Heart left ventricle (tissue), 16 donors: ENCODE measurements around the gene LENG9. TPM values are rescaled to one million over a fixed set of nuclear protein-coding genes. Genes with fewer than 3 reads are reported as not detected.

Experiments
- ATAC-seq, 4 donors: fragments of 200-7000 bp; cut with Tn5 transposase; one replicate each; pipeline ENCODE4 v1.9.1; 2020 to 2022; ENCODE audit warnings: moderate library complexity in 4 of 4, mild to moderate bottlenecking in 3 of 4, moderate number of reproducible peaks in 1 of 4
- DNase-seq, 5 donors: peaks; one replicate each; pipeline ENCODE4 v3.0.0-alpha.2; 2020
- H3K27ac ChIP-seq, 12 donors: fragments of 200-600 bp; sonication (generic) in 4 of 12; one replicate each; pipeline versions ENCODE4 v1.5.0 to v1.8.0; 2016 to 2022; ENCODE audit warnings: mild to moderate bottlenecking in 2 of 12
- H3K27me3 ChIP-seq, 9 donors: fragments of 200-600 bp; sonication (generic) in 2 of 9; one replicate each; pipeline versions ENCODE4 v1.5.1 to v1.8.0; 2016 to 2022; ENCODE audit warnings: mild to moderate bottlenecking in 3 of 9
- H3K36me3 ChIP-seq, 9 donors: fragments of 200-600 bp; sonication (generic) in 2 of 9; one replicate each; pipeline versions ENCODE4 v1.5.0 to v1.8.0; 2018 to 2022; ENCODE audit warnings: mild to moderate bottlenecking in 2 of 9
- H3K4me1 ChIP-seq, 12 donors: fragments of 200-600 bp; sonication (generic) in 4 of 12; one replicate each; pipeline versions ENCODE4 v1.5.0 to v1.8.0; 2016 to 2022; ENCODE audit warnings: mild to moderate bottlenecking in 3 of 12
- H3K4me3 ChIP-seq, 12 donors: fragments of 200-600 bp; sonication (generic) in 4 of 12; one replicate each; pipeline versions ENCODE4 v1.5.0 to v1.8.0; 2017 to 2022; ENCODE audit warnings: mild to moderate bottlenecking in 9 of 12, moderate library complexity in 4 of 12
- H3K9me3 ChIP-seq, 12 donors: fragments of 200-600 bp; sonication (generic) in 4 of 12; one replicate each; pipeline versions ENCODE4 v1.5.0 to v1.8.0; 2016 to 2022; ENCODE audit warnings: mild to moderate bottlenecking in 1 of 12
- CTCF ChIP-seq, 12 donors: fragments of 200-600 bp; sonication (generic) in 4 of 12; IDR thresholded peaks; one replicate each; pipeline versions ENCODE4 v1.5.0 to v1.8.0; 2018 to 2022; ENCODE audit warnings: antibody characterized with exemption in 12 of 12, mild to moderate bottlenecking in 5 of 12
- POLR2A ChIP-seq, 2 donors: fragments of 450-650 bp; IDR thresholded peaks; one replicate each; pipeline ENCODE4 v1.6.1; 2017; ENCODE audit warnings: antibody characterized with exemption in 2 of 2, mild to moderate bottlenecking in 2 of 2, moderate library complexity in 2 of 2
- WGBS, 4 donors: extraction: QIAGEN DNeasy Blood & Tissue Kit in 2 of 4; methylation state at CpG; one replicate each; pipeline versions ENCODE4 v1.1.5 to v1.1.7; 2013 to 2018; 5-methylcytosine and 5-hydroxymethylcytosine counted together
- intact Hi-C, 10 donors: fragments of 100-400 bp; cut with DNase I; formaldehyde crosslinking; loops; one replicate each; pipeline versions ENCODE4 v1.11.1 to v1.14.2; 2022
- polyA plus RNA-seq, 2 donors: library from polyadenylated mRNA; stranded (reverse); fragments of 200-250 nt; gene quantifications; one replicate each; pipeline ENCODE4 v1.2.3, GENCODE V29; 2013
- total RNA-seq, 9 donors: library from RNA; depleted of rRNA in 2 of 9; stranded (reverse); fragments of >200 nt in 2 of 9; fragmentation: NEBNext Ultra II Directional in 3 of 9; extraction: Animal tissue kit (Norgen Biotek cat#: 25700) in 3 of 9; gene quantifications; one replicate each; pipeline versions ENCODE4 v1.1.0 to v1.2.4, GENCODE V29; 2016 to 2023
- donor health status: ischemic (EF 13 %, LVEDD 7.1; RV severe dilation, severe dysfunction).
- donor health status: healthy with polysubstance abuse.
- donor health status: DM: no; HTN: yes; CAD: no.
- donor health status: DM: no; HTN: no; CAD: no.
- donor health status: ischemic (EF 25% LVEDD 6.9; RV normal size, moderate dysfunction).
- donor health status: ischemic (EF 25% LVEDD 5.7; RV mildly dilated, moderate dysfunction).
- donor health status: healthy.
- donor health status: DM: yes; HTN: yes; CAD: no.
- donor health status: ischemic (EF 35%, LVEDD 5.7; RV mildly dilated, moderate dysfunction).
- donor health status: nonischemic (EF 11% LVEDD 7.7; RV severe dilation, severe dysfunction).
- donor health status: DM: yes; HTN: yes; CAD: no.
- donor health status: PGD.
- donor health status: ischemic (EF 29% LVEDD 5.4; RV normal size, mild dysfunction).
- donor health status: nonischemic (EF 23%, LVEDD 6.1; RV moderate dilation, normal function).

Gene LENG9
- total and polyA plus RNA-seq, 11 donors: 1.4 to 4.1 (median 2.1) TPM

- intact Hi-C loops: no loop called here
These were observed 41.4 kb downstream of the LENG9 start for GRCh38 chr19:54422136-54422535.

GRCh38 chr19:54421521-54421920 lies 42.1 kb downstream of the LENG9 start:
- H3K27me3 ChIP-seq: peaks cover 15 to 85% (median 42%) of the 10 kb centered on the region in 9 donors
- WGBS, 4 donors: 75 to 80% (median 78%) methylated on average over 3 to 7 of the region's 7 CpGs
- H3K4me1 ChIP-seq: peaks cover 0 to 32% (median 11%) of the 10 kb centered on the region in 12 donors
- no peaks in the 10 kb centered on the region for H3K36me3 ChIP-seq
- TF ChIP-seq POLR2A (IDR thresholded peaks at IDR 0.05) (no peak), CTCF (IDR thresholded peaks at IDR 0.05) (no peak)
- DNase-seq (no peak), ATAC-seq (no peak)
- H3K9me3 ChIP-seq: no peaks in the 10 kb centered on the region
- H3K4me3 ChIP-seq: no peak overlapping the region
- H3K27ac ChIP-seq: peak overlapping the region in 8 of 12 donors; percentile 11 to 84 (median 60)
- intact Hi-C loops: no loop called here

More at GRCh38 chr19:54422136-54422535, 41.4 kb downstream of the LENG9 start:
- no peaks in the 10 kb centered on the region for H3K36me3 ChIP-seq
- ATAC-seq (no peak), DNase-seq (no peak)
- no peaks in the 10 kb centered on the region for H3K9me3 ChIP-seq
- peaks cover 11 to 83% (median 36%) of the 10 kb centered on the region in 9 donors for H3K27me3 ChIP-seq
- H3K27ac ChIP-seq: no peak overlapping the region
- peaks cover 0 to 27% (median 11%) of the 10 kb centered on the region in 12 donors for H3K4me1 ChIP-seq
- WGBS, 4 donors: 61 to 77% (median 64%) methylated on average over 13 to 20 of the region's 20 CpGs
- TF ChIP-seq CTCF (IDR thresholded peaks at IDR 0.05) (no peak), POLR2A (IDR thresholded peaks at IDR 0.05) (no peak)
- H3K4me3 ChIP-seq: no peak overlapping the region

DNA sequence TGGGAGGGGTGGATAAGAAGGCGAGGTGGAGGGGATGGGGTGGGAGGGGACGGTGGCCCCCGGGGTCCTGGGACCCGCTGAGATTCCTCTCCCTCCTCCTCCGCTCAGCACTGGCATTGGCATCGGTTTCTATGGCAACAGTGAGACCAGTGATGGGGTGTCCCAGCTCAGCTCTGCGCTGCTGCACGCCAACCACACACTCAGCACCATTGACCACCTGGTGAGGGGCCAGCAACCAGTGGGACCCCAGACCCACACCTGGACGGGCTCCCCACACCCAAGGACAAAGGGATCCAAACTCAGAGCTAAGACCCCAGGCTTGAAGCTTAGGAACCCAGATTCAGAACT lies 42.4 kb downstream of the LENG9 start:
- Histone ChIP-seq H3K27ac (peak overlapping the region in 8 of 12 donors; percentile 11 to 84 (median 60)), H3K27me3 (peaks cover 18 to 85% (median 42%) of the 10 kb centered on the region in 9 donors), H3K9me3 (no peaks in the 10 kb centered on the region), H3K4me3 (peak overlapping the region in 1 of 12 donors; percentile 15), H3K36me3 (no peaks in the 10 kb centered on the region), H3K4me1 (peaks cover 0 to 33% (median 11%) of the 10 kb centered on the region in 12 donors)
- intact Hi-C loops: no loop called here
- no peak for DNase-seq
- WGBS, 4 donors: 22 to 28% (median 27%) methylated on average over 6 to 9 of the region's 9 CpGs
- no peak for ATAC-seq
- TF ChIP-seq POLR2A (IDR thresholded peaks at IDR 0.05) (no peak), CTCF (IDR thresholded peaks at IDR 0.05) (no peak)

DNA sequence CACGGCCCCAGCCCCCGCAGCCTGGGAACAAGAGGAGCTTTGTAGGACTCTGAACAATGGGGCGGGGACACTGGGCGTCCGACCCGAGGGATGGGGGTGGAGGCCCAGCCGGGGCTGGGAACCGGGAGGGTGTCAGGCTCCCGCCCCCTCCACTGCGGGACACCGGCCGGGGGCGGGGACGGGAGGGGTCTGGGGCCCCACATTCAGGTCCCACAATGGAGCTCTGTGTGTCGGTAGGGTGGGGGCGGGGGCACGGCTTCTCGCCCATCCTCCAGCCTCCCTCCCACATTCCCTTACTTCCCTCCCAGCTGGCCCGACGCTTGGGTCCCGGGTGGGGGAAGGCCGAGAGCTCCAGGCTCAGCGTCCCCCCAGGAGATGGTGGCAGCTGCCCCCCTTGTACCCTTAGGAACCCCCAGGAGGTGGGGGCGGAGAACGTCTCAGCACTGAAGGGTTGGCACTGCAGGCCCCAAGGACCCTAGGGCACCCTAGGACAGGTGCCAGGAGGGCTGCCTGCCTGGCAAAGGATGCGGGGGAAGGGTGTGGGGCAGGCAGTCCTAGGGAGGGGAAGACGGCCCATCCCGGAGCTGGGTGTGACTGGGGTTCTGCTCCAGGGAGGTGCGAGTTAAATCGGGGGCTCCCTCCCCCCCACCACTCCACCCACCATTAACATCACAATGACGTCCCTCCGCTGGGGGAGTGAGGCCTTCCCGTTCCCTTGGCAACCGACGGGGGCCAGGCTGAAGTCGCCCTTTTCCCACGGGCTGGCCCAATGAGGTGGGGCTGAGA lies 43.0 kb downstream of the LENG9 start:
- peaks cover 18 to 85% (median 47%) of the 10 kb centered on the region in 9 donors for H3K27me3 ChIP-seq
- no peaks in the 10 kb centered on the region for H3K36me3 ChIP-seq
- TF ChIP-seq CTCF (IDR thresholded peaks at IDR 0.05) (no peak), POLR2A (IDR thresholded peaks at IDR 0.05) (no peak)
- H3K4me3 ChIP-seq: peak overlapping the region in 8 of 12 donors; percentile 15 to 38 (median 31)
- peaks cover 0 to 39% (median 11%) of the 10 kb centered on the region in 12 donors for H3K4me1 ChIP-seq
- intact Hi-C loops: no loop called here
- ATAC-seq: peak; percentile 36 to 71 (median 60)
- peak; percentile 63 to 74 (median 64) for DNase-seq
- 4 to 11% (median 7%) methylated on average over 12 to 37 of the region's 37 CpGs for WGBS, 4 donors
- H3K9me3 ChIP-seq: no peaks in the 10 kb centered on the region
- H3K27ac ChIP-seq: peak overlapping the region in 10 of 12 donors; percentile 32 to 85 (median 64)
